Measurements from ENCODE around the gene CNTNAP2. TPM values are rescaled to one million over a fixed set of nuclear protein-coding genes. Genes with fewer than 3 reads are reported as not detected.

The CNTNAP2 gene
- total and polyA plus RNA-seq, 2 donors from 2014 or later = 0.06 to 0.13 TPM

GRCh38 chr7:147412782-147413556, 1296.4 kb downstream of the CNTNAP2 start:
- Histone ChIP-seq H3K4me3 (ENCODE audit: low read length in 3 of 3) (no peak overlapping the region), H3K9ac (ENCODE audit: low read length in 3 of 3) (no peak overlapping the region), H3K27me3 (ENCODE audit: control insufficient read depth, insufficient read depth, low read length) (no peaks in the 10 kb centered on the region), H3K27ac (ENCODE audit: low read depth in 2 of 2, low read length in 2 of 2) (no peak overlapping the region), H3K36me3 (ENCODE audit: control insufficient read depth in 2 of 3, insufficient read depth in 3 of 3, low read length in 3 of 3) (no peaks in the 10 kb centered on the region), H3K9me3 (ENCODE audit: control insufficient read depth in 2 of 3, insufficient read depth in 1 of 3, low read length in 3 of 3) (no peaks in the 10 kb centered on the region), H3K4me1 (ENCODE audit: control insufficient read depth in 2 of 3, insufficient read depth in 2 of 3, low read depth in 1 of 3, low read length in 3 of 3) (no peaks in the 10 kb centered on the region)
- intact Hi-C loops (cut with DNase I) = no loop called here
- DNase-seq = peak in 1 of 5 donors; percentile 36
- FAIRE-seq = no peak
- TF ChIP-seq CTCF (IDR thresholded peaks at IDR 0.05; ENCODE audit: borderline replicate concordance, extremely low read depth, insufficient read depth) = no peak

GRCh38 chr7:147413557-147413870, 1296.9 kb downstream of the CNTNAP2 start:
- H3K4me1 ChIP-seq (ENCODE audit: control insufficient read depth in 2 of 3, insufficient read depth in 2 of 3, low read depth in 1 of 3, low read length in 3 of 3) = no peaks in the 10 kb centered on the region
- no peak for FAIRE-seq
- no peaks in the 10 kb centered on the region for H3K36me3 ChIP-seq (ENCODE audit: control insufficient read depth in 2 of 3, insufficient read depth in 3 of 3, low read length in 3 of 3)
- H3K27me3 ChIP-seq (ENCODE audit: control insufficient read depth, insufficient read depth, low read length) = no peaks in the 10 kb centered on the region
- intact Hi-C loops (cut with DNase I) = no loop called here
- no peaks in the 10 kb centered on the region for H3K9me3 ChIP-seq (ENCODE audit: control insufficient read depth in 2 of 3, insufficient read depth in 1 of 3, low read length in 3 of 3)
- no peak for TF ChIP-seq CTCF (IDR thresholded peaks at IDR 0.05; ENCODE audit: borderline replicate concordance, extremely low read depth, insufficient read depth)
- DNase-seq = no peak
- H3K4me3 ChIP-seq (ENCODE audit: low read length in 3 of 3) = no peak overlapping the region
- no peak overlapping the region for H3K27ac ChIP-seq (ENCODE audit: low read depth in 2 of 2, low read length in 2 of 2)
- H3K9ac ChIP-seq (ENCODE audit: low read length in 3 of 3) = no peak overlapping the region

- intact Hi-C loops (cut with DNase I) = no loop called here
- no peaks in the 10 kb centered on the region for H3K36me3 ChIP-seq (ENCODE audit: control insufficient read depth in 2 of 3, insufficient read depth in 3 of 3, low read length in 3 of 3)
- H3K27me3 ChIP-seq (ENCODE audit: control insufficient read depth, insufficient read depth, low read length) = no peaks in the 10 kb centered on the region
- H3K4me1 ChIP-seq (ENCODE audit: control insufficient read depth in 2 of 3, insufficient read depth in 2 of 3, low read depth in 1 of 3, low read length in 3 of 3) = no peaks in the 10 kb centered on the region
- no peak overlapping the region for H3K9ac ChIP-seq (ENCODE audit: low read length in 3 of 3)
- no peak for FAIRE-seq
- no peak for TF ChIP-seq CTCF (IDR thresholded peaks at IDR 0.05; ENCODE audit: borderline replicate concordance, extremely low read depth, insufficient read depth)
- no peak for DNase-seq
- H3K4me3 ChIP-seq (ENCODE audit: low read length in 3 of 3) = no peak overlapping the region
- H3K9me3 ChIP-seq (ENCODE audit: control insufficient read depth in 2 of 3, insufficient read depth in 1 of 3, low read length in 3 of 3) = no peaks in the 10 kb centered on the region
- no peak overlapping the region for H3K27ac ChIP-seq (ENCODE audit: low read depth in 2 of 2, low read length in 2 of 2)
These were observed 1299.4 kb downstream of the CNTNAP2 start for GRCh38 chr7:147415991-147416390.

GRCh38 chr7:147418966-147419365, 1302.4 kb downstream of the CNTNAP2 start:
- H3K4me3 ChIP-seq (ENCODE audit: low read length in 3 of 3) = no peak overlapping the region

More at GRCh38 chr7:147418966-147419365, 1302.4 kb downstream of the CNTNAP2 start:
- no peak for DNase-seq
- H3K27ac ChIP-seq (ENCODE audit: low read depth in 2 of 2, low read length in 2 of 2) = no peak overlapping the region
- no peaks in the 10 kb centered on the region for H3K36me3 ChIP-seq (ENCODE audit: control insufficient read depth in 2 of 3, insufficient read depth in 3 of 3, low read length in 3 of 3)
- H3K9me3 ChIP-seq (ENCODE audit: control insufficient read depth in 2 of 3, insufficient read depth in 1 of 3, low read length in 3 of 3) = no peaks in the 10 kb centered on the region
- no peak for TF ChIP-seq CTCF (IDR thresholded peaks at IDR 0.05; ENCODE audit: borderline replicate concordance, extremely low read depth, insufficient read depth)
- no peak for FAIRE-seq
- intact Hi-C loops (cut with DNase I) = no loop called here
- H3K9ac ChIP-seq (ENCODE audit: low read length in 3 of 3) = no peak overlapping the region
- H3K4me1 ChIP-seq (ENCODE audit: control insufficient read depth in 2 of 3, insufficient read depth in 2 of 3, low read depth in 1 of 3, low read length in 3 of 3) = no peaks in the 10 kb centered on the region
- no peaks in the 10 kb centered on the region for H3K27me3 ChIP-seq (ENCODE audit: control insufficient read depth, insufficient read depth, low read length)
